H1 (cell line): ENCODE measurements around the gene ZNF746. TPM values are rescaled to one million over a fixed set of nuclear protein-coding genes. Genes with fewer than 3 reads are reported as not detected.

Experiments
- polyA plus RNA-seq, 7 experiments: library from polyadenylated mRNA; depleted of rRNA in 3 of 7; stranded (reverse) in 5 of 7; unstranded in 2 of 7; fragments of >200 nt in 5 of 7; fragments of 200-250 nt in 2 of 7; gene quantifications; 1 replicate in 5 of 7; 2 replicates in 1 of 7; 4 replicates in 1 of 7; pipeline versions ENCODE4 v1.2.1 to v1.2.3, GENCODE V29; 2011 to 2013; ENCODE audit warnings: missing spikeins in 2 of 7, mixed read lengths in 2 of 7
- total RNA-seq: library from RNA; stranded (reverse); fragmentation: NEBNext Ultra II Directional; extraction: Animal tissue kit (Norgen Biotek cat#: 25700); gene quantifications from 2 replicates; pipeline ENCODE4 v1.2.1, GENCODE V29; 2021
- TF ChIP-seq, protein P1 (sequence below): IDR thresholded peaks from 2 replicates; pipeline ENCODE4 v1.6.1; 2012; ENCODE audit warnings: inconsistent platforms

The ZNF746 gene
- total and polyA plus RNA-seq, 2 of the 8 experiments (the other 6 are each of a cell fraction or from before 2014, with no cell fraction given) = 7.5 to 15.6 TPM

DNA sequence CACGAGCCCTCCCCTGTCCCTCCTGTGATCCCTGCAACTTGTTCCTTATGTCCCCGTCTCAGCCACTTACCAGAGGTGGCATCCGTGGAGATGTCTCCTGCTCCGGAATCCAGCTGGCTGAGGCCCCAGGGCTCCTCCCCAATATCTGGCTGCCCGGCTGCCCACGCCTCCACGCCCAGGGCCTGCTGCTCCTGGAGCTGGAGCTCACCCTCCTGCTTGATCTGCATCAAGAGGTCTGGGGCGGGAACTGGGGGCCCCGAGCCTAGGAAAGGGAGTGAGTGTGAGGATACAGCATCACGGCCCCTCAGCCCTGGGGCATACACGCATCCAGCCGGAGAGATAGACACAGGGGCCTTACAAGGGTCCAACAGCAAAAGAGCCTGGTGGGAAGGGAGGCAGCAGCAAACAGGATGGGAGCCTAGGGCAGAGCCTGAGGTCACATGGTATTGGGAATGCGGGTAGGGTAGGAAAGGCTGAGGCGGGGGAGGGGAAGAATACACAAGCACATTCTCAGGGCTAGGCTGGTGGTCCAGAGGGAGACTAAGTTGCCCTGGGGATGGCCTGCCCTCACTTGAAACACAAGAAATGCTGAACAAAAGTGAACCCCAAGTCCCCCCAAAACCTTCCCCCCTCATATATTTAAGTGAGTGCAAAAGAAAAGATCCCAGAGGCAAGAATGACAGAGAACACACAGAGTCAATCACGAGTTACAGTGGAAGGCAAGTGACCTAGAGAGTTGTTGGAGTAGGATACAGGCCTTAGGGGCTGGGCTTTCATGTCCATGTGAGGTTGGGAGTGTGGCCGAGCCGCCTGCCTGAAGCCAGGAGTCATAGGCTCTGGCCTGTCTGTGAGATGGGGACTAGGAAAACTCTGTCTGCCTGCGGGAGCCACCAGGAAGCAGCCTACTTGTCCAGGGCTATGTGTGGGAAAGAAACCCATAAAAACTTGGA, 19.8 kb downstream of the ZNF746 start (continued):
- TF ChIP-seq, protein P1, sequence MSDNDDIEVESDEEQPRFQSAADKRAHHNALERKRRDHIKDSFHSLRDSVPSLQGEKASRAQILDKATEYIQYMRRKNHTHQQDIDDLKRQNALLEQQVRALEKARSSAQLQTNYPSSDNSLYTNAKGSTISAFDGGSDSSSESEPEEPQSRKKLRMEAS = peak; percentile 28; the same call in 1 of the 2 replicates
